ENCODE results near the gene HOXB6. TPM values are rescaled to one million over a fixed set of nuclear protein-coding genes. Genes with fewer than 3 reads are reported as not detected.

HOXB6 gene
- total and polyA plus RNA-seq, 8 donors: 0.12 to 1.8 (median 0.69) TPM

GRCh38 chr17:48643697-48644012, 38.9 kb upstream of the HOXB6 start:
- intact Hi-C loops (cut with DNase I): no loop called here
- DNase-seq (no peak), ATAC-seq (no peak), FAIRE-seq (no peak)
- TF ChIP-seq CTCF (IDR thresholded peaks at IDR 0.05): no peak
- Histone ChIP-seq H3K9me3 (no peaks in the 10 kb centered on the region), H3K27me3 (peaks cover 3 to 43% (median 19%) of the 10 kb centered on the region in 4 donors), H3K4me3 (no peak overlapping the region), H3K36me3 (no peaks in the 10 kb centered on the region), H3K27ac (no peak overlapping the region), H3K4me1 (no peaks in the 10 kb centered on the region)

GRCh38 chr17:48642843-48643696, 38.3 kb upstream of the HOXB6 start:
- no peak for TF ChIP-seq CTCF (IDR thresholded peaks at IDR 0.05)
- Histone ChIP-seq H3K27me3 (peaks cover 3 to 43% (median 16%) of the 10 kb centered on the region in 4 donors), H3K36me3 (no peaks in the 10 kb centered on the region), H3K4me3 (no peak overlapping the region), H3K9me3 (no peaks in the 10 kb centered on the region), H3K4me1 (no peaks in the 10 kb centered on the region), H3K27ac (no peak overlapping the region)
- intact Hi-C loops (cut with DNase I): no loop called here
- DNase-seq (no peak), FAIRE-seq (no peak), ATAC-seq (no peak)
- 20 to 22% methylated on average over 23 of the region's 23 CpGs for WGBS, 2 donors

GRCh38 chr17:48642059-48642842, 37.5 kb upstream of the HOXB6 start:
- DNase-seq (no peak), FAIRE-seq (no peak), ATAC-seq (no peak)
- peaks cover 3 to 46% (median 14%) of the 10 kb centered on the region in 4 donors for H3K27me3 ChIP-seq
- intact Hi-C loops (cut with DNase I): no loop called here
- no peaks in the 10 kb centered on the region for H3K4me1 ChIP-seq
- no peak overlapping the region for H3K27ac ChIP-seq
- WGBS, 2 donors: 5% methylated on average over 58 of the region's 58 CpGs
- no peak for TF ChIP-seq CTCF (IDR thresholded peaks at IDR 0.05)
- no peaks in the 10 kb centered on the region for H3K9me3 ChIP-seq
- no peaks in the 10 kb centered on the region for H3K36me3 ChIP-seq
- no peak overlapping the region for H3K4me3 ChIP-seq

- ATAC-seq: no peak
- H3K27ac ChIP-seq: no peak overlapping the region
- TF ChIP-seq CTCF (IDR thresholded peaks at IDR 0.05): no peak
- intact Hi-C loops (cut with DNase I): no loop called here
- WGBS, 2 donors: 8 to 9% methylated on average over 29 of the region's 29 CpGs
- peaks cover 3 to 51% (median 18%) of the 10 kb centered on the region in 4 donors for H3K27me3 ChIP-seq
- no peaks in the 10 kb centered on the region for H3K9me3 ChIP-seq
- no peak overlapping the region for H3K4me3 ChIP-seq
- no peaks in the 10 kb centered on the region for H3K4me1 ChIP-seq
- no peaks in the 10 kb centered on the region for H3K36me3 ChIP-seq
- FAIRE-seq: no peak
- DNase-seq: no peak
These were observed 36.8 kb upstream of the HOXB6 start for GRCh38 chr17:48641541-48642058.
